Hepatocyte (in vitro differentiated cells): ENCODE results near the gene ASB4. TPM values are rescaled to one million over a fixed set of nuclear protein-coding genes. Genes with fewer than 3 reads are reported as not detected.

Experiments used
- DNase-seq: peaks from one replicate; pipeline ENCODE4 v3.0.0-alpha.2; 2016; ENCODE audit warnings: low spot score
- H2AFZ ChIP-seq: fragments of 200-600 bp; sonication (generic); 2 replicates; pipeline ENCODE4 v1.6.0; 2016; ENCODE audit warnings: antibody characterized with exemption, mild to moderate bottlenecking
- H3K27ac ChIP-seq: fragments of 200-600 bp; sonication (generic); 2 replicates; pipeline ENCODE4 v1.5.1; 2016; ENCODE audit warnings: mild to moderate bottlenecking
- H3K27me3 ChIP-seq: fragments of 200-600 bp; sonication (generic); 2 replicates; pipeline ENCODE4 v1.6.1; 2016
- H3K36me3 ChIP-seq: fragments of 200-600 bp; sonication (generic); replicated peaks from 2 replicates; pipeline ENCODE4 v1.5.1; 2016; ENCODE audit warnings: low read depth; ENCODE audit not compliant: insufficient read depth
- H3K4me1 ChIP-seq: fragments of 200-600 bp; sonication (generic); 2 replicates; pipeline ENCODE4 v1.5.1; 2016; ENCODE audit warnings: mild to moderate bottlenecking, moderate library complexity; ENCODE audit not compliant: insufficient read depth
- H3K4me2 ChIP-seq: fragments of 200-600 bp; sonication (generic); 2 replicates; pipeline ENCODE4 v1.6.0; 2016
- H3K4me3 ChIP-seq: fragments of 200-600 bp; sonication (generic); 2 replicates; pipeline ENCODE4 v1.5.1; 2016; ENCODE audit warnings: mild to moderate bottlenecking
- H3K79me2 ChIP-seq: fragments of 200-600 bp; sonication (generic); 2 replicates; pipeline ENCODE4 v1.6.0; 2017; ENCODE audit warnings: mild to moderate bottlenecking
- H3K9me2 ChIP-seq: fragments of 200-600 bp; sonication (generic); replicated peaks from 2 replicates; pipeline ENCODE4 v1.6.0; 2017; ENCODE audit warnings: mild to moderate bottlenecking; ENCODE audit not compliant: insufficient read depth
- H3K9me3 ChIP-seq: fragments of 200-600 bp; sonication (generic); 2 replicates; pipeline ENCODE4 v1.5.1; 2016; ENCODE audit warnings: low read depth, mild to moderate bottlenecking
- H4K20me1 ChIP-seq: fragments of 200-600 bp; sonication (generic); 2 replicates; pipeline ENCODE4 v1.6.0; 2016; ENCODE audit warnings: mild to moderate bottlenecking; ENCODE audit not compliant: insufficient read depth, poor library complexity, severe bottlenecking
- EZH2 ChIP-seq: fragments of 200-600 bp; sonication (generic); IDR thresholded peaks from 2 replicates; pipeline ENCODE4 v1.6.1; 2016; ENCODE audit warnings: antibody characterized with exemption, mild to moderate bottlenecking, borderline replicate concordance
- EZH2phosphoT487 ChIP-seq: fragments of 200-600 bp; sonication (generic); IDR thresholded peaks from one replicate; pipeline ENCODE4 v1.6.1; 2018; ENCODE audit warnings: antibody characterized with exemption, mild to moderate bottlenecking, low read depth, moderate library complexity; ENCODE audit not compliant: unreplicated experiment, severe bottlenecking
- WGBS: methylation state at CpG from one replicate; pipeline ENCODE4 v1.1.6; 2016; ENCODE audit warnings: low lambda C conversion rate; ENCODE audit errors: missing lambda C conversion rate; 5-methylcytosine and 5-hydroxymethylcytosine counted together
- polyA plus RNA-seq: library from polyadenylated mRNA; unstranded; fragments of >200 nt; fragmentation: Nextera tagmentation; extraction: Ambion mirVana; gene quantifications from 2 replicates; pipeline ENCODE4 v1.2.1, GENCODE V29; 2016
- total RNA-seq: library from RNA; depleted of rRNA; stranded (reverse); fragments of >200 nt; gene quantifications from 2 replicates; pipeline ENCODE4 v1.2.3, GENCODE V29; 2014
- TF ChIP-seq, protein P1 (sequence below): fragments of 200-600 bp; sonication (generic); IDR thresholded peaks from 2 replicates; pipeline ENCODE4 v1.5.1; 2016; ENCODE audit warnings: antibody characterized with exemption, mild to moderate bottlenecking; ENCODE audit not compliant: poor library complexity

ASB4 gene
- total and polyA plus RNA-seq, 2 experiments from 2014 or later, result 0.03 to 0.35 TPM

GRCh38 chr7:95481271-95482165, 4.2 kb upstream of the ASB4 start:
- Histone ChIP-seq H3K4me1 (peaks cover 5% of the 10 kb centered on the region), H3K9me3 (no peaks in the 10 kb centered on the region), H3K79me2 (no peaks in the 10 kb centered on the region), H3K27me3 (no peaks in the 10 kb centered on the region), H3K4me3 (no peak overlapping the region), H3K36me3 (no peaks in the 10 kb centered on the region), H3K27ac (no peak overlapping the region), H3K9me2 (no peaks in the 10 kb centered on the region), H4K20me1 (no peaks in the 10 kb centered on the region), H2AFZ (no peak overlapping the region), H3K4me2 (no peak overlapping the region)
- 77% methylated on average over 3 of the region's 3 CpGs for WGBS
- no peak for DNase-seq
- TF ChIP-seq EZH2, result no peak
- TF ChIP-seq, protein P1, sequence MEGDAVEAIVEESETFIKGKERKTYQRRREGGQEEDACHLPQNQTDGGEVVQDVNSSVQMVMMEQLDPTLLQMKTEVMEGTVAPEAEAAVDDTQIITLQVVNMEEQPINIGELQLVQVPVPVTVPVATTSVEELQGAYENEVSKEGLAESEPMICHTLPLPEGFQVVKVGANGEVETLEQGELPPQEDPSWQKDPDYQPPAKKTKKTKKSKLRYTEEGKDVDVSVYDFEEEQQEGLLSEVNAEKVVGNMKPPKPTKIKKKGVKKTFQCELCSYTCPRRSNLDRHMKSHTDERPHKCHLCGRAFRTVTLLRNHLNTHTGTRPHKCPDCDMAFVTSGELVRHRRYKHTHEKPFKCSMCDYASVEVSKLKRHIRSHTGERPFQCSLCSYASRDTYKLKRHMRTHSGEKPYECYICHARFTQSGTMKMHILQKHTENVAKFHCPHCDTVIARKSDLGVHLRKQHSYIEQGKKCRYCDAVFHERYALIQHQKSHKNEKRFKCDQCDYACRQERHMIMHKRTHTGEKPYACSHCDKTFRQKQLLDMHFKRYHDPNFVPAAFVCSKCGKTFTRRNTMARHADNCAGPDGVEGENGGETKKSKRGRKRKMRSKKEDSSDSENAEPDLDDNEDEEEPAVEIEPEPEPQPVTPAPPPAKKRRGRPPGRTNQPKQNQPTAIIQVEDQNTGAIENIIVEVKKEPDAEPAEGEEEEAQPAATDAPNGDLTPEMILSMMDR, result no peak
- TF ChIP-seq EZH2phosphoT487, result no peak

GRCh38 chr7:95482424-95482823, 3.3 kb upstream of the ASB4 start:
- Histone ChIP-seq H3K79me2 (no peaks in the 10 kb centered on the region), H3K27me3 (no peaks in the 10 kb centered on the region), H3K4me2 (no peak overlapping the region), H3K4me3 (no peak overlapping the region), H4K20me1 (no peaks in the 10 kb centered on the region), H3K9me3 (no peaks in the 10 kb centered on the region), H2AFZ (no peak overlapping the region), H3K4me1 (peaks cover 5% of the 10 kb centered on the region), H3K27ac (no peak overlapping the region), H3K36me3 (no peaks in the 10 kb centered on the region), H3K9me2 (no peaks in the 10 kb centered on the region)
- DNase-seq, result no peak
- no peak for TF ChIP-seq EZH2phosphoT487
- WGBS, result 68% methylated on average over 4 of the region's 4 CpGs

DNA sequence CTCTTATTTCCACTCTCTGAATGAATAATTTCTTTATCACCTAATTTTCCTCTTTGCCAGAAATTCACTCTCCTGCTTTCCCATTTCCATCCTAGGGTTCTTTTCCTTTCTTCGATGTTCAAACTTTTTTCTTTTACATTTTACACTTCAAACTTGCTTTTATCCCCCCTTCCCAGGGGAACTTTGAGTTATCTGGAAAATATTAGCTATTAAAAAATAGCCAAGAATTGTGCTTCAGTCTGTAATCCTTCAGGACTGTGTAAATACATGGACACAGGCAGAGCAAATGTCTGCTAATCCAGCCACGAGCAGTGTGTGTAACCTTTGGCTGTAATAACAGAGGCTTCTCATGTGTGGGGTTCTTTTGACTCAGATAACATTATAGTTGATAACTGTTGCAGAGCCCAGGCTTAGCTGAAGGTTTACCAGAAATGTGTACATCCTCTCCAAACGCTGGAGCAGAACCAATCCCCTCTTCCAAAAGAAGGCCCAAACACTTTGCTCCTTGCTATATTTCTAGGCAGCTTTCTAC, 4.6 kb downstream of the ASB4 start:
- Histone ChIP-seq H3K79me2 (no peaks in the 10 kb centered on the region), H3K4me1 (peaks cover 24% of the 10 kb centered on the region), H3K4me3 (no peak overlapping the region), H3K36me3 (no peaks in the 10 kb centered on the region), H3K4me2 (peak overlapping the region; percentile 41), H2AFZ (no peak overlapping the region), H3K27ac (peak overlapping the region; percentile 47), H3K9me3 (no peaks in the 10 kb centered on the region), H4K20me1 (no peaks in the 10 kb centered on the region), H3K27me3 (no peaks in the 10 kb centered on the region), H3K9me2 (no peaks in the 10 kb centered on the region)
- TF ChIP-seq, protein P1, result no peak
- TF ChIP-seq EZH2phosphoT487 (no peak), EZH2 (no peak)
- WGBS, result 40% methylated on average over 3 of the region's 3 CpGs
- DNase-seq, result peak; percentile 30

- Histone ChIP-seq H3K4me2 (no peak overlapping the region), H3K9me3 (no peaks in the 10 kb centered on the region), H3K79me2 (no peaks in the 10 kb centered on the region), H4K20me1 (no peaks in the 10 kb centered on the region), H3K9me2 (no peaks in the 10 kb centered on the region), H3K4me1 (peaks cover 24% of the 10 kb centered on the region), H3K4me3 (no peak overlapping the region), H3K27me3 (no peaks in the 10 kb centered on the region), H3K27ac (peak overlapping the region; percentile 47), H3K36me3 (no peaks in the 10 kb centered on the region), H2AFZ (no peak overlapping the region)
- 49% methylated on average over 4 of the region's 4 CpGs for WGBS
- no peak for TF ChIP-seq EZH2phosphoT487
- TF ChIP-seq, protein P1, result no peak
- no peak for TF ChIP-seq EZH2
- no peak for DNase-seq
Observed at GRCh38 chr7:95491201-95491600, 5.5 kb downstream of the ASB4 start.
